NAMALWA (cell line): ENCODE results near the gene FLYWCH1.

Experiments
- DNase-seq: peaks from one replicate; pipeline ENCODE4 v3.0.0-alpha.2; 2015; ENCODE audit warnings: low spot score

The FLYWCH1 gene

GRCh38 chr16:2952679-2953078 is 40.9 kb downstream of the FLYWCH1 start:
- peak; percentile 59 for DNase-seq

DNA sequence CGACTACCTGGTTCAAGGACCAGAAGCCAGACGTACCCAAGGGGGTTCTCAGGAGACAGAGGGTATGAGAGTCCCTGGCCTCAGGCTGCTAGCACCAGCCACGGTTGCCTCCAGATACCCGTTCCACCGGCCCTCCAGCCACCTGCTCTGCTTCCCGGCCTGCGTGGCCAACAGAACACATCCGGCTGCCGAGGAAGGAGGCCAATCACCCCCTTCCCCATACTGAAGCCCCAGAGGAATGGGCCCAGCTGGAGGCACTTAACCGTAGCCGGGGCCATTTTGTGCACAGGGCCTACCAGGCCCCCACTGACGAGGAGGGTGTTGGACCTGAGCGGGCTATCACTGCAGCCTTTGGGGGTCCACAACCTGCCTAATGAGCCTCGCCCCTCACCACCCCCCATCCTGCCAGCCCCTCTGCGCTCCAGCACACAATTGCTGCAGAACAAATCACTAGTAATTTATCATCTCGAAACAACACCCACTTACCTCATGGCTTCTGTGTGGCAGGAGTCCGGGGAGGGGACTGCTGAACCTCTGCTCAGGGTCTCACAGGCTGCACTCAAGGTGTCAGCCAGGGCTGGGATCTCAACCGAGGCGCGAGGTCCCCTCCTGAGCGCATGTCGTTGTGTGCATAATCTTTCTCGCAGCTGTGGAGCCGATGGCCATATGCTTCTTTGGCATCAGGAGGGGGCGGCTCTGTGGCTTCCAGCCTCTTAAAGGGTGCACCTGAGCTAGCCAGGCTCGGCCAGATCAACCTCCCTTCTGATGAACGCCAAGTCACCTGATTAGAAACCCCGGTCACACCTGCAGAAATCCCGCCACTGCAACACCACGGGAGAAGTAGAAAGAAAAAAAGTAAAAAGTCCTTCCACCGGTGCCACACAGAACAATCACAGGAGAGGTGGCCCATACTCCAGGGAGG is 42.2 kb downstream of the FLYWCH1 start:
- DNase-seq: peak; percentile 73

- DNase-seq: no peak
Measured at GRCh38 chr16:2954656-2955381, 43.1 kb downstream of the FLYWCH1 start.

GRCh38 chr16:2955438-2955778 is 43.7 kb downstream of the FLYWCH1 start:
- no peak for DNase-seq

- no peak for DNase-seq
Measured at GRCh38 chr16:2955779-2956578, 44.2 kb downstream of the FLYWCH1 start.

DNA sequence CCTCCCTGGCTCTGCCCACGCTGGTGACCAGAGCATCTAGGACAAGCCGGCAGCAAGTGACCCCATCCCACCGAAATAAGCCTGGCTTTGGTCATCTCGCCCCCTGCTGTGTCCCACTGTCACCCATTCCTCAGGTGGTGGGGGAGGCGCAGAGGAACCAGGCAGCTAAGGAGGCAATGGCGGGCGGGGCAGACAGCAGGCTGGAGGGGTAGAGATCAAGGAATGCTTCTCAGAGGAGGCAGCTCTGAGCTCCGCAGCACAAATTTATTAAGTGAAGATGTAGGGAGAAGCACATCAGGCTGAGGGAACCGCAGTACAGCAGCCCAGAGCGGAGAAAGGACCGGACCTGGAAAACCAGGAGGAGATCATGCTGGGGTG is 44.8 kb downstream of the FLYWCH1 start:
- DNase-seq: no peak

DNA sequence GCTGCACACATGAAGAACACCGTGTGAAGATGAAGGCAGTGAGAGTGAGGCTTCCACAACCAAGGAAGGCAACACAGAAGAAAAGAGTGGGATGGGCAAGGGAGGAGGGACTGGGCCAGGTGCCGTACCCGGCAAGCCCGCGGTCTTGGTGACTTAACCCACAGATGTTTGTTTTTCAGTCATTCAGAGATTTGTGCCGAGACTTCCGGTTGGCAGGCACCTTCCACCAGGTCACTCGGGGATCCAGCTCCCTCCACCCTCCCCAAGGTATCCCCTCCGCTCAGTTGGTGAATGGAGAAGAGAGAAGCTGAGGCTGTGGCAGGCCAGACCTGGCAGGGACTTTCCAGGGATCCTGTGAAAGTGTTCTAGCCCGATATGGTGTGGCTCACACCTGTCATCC is 47.5 kb downstream of the FLYWCH1 start:
- DNase-seq: no peak

DNA sequence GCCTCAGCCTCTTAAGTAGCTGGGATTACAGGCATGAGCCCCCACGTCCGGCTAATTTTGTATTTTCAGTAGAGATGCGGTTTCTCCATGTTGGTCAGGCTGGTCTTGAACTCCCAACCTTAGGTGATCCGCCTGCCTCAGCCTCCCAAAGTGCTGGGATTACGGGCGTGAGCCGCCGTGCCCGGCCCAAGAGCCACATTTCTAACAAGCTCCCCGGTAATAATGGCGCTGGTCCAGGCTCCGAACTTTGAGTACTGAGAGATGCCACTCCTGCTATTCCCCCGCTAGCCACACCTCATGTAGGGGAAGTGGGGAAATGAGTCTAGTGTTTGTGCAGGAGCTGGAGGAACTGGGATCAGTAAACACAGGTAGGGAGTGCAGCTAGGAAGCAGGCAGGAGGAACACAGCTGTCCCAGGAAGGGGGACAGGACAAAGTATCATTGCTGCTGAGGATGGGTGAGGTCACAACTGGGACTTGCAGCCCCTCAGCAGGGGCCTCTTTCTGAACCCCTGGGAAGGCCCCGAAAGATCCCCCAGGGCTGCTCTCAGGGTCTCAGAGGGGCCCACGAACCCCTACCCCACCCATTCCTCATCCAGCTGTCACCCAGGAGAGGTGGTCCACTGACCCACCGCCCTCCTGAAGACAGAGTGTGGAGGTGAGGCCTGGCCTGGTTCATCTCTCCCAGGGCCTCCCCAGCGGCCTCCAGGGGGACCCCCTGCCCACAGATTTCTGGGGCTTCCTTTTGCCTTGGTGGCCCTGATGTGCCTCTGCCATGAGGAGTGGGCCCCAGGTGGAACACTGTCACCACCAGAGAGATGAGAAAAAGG is 48.7 kb downstream of the FLYWCH1 start:
- DNase-seq: peak; percentile 14

DNA sequence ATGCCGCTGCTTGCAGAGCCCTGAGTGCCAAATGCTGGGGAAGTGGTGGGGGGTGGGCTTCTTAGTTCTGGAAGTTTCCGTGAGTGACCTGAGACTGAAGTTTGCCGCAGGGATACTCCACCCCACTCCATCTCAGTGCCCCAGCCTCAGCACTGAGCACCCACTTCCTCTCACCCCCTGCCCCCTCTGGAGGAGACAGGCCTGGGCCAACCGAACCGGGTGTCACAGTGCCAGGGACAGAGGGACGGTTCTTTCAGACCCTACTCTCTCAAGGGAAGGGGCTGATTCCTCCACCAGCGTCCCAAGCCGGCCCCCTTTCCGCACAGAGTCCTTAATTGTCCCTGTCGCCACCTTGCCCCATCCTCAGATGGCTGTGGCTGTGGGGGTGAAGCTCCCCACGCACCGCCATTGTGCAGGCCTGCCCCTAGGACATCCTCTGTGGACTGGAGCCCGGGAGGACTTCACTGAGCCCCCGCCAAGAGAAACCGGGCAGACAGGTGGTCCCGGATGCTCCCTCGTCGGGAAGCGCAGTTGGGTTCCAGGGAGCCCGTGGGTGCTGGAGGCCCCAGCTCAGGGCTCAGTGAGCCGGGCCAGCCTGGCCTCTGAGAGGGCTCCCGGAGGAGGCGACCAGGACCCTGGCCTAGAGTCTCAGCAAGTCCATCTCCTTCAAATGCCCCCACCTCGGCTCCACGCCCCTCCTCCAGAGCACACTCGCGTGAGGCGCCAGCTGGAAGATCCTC is 50.8 kb downstream of the FLYWCH1 start:
- DNase-seq: peak; percentile 46

GRCh38 chr16:2963074-2963722 is 51.5 kb downstream of the FLYWCH1 start:
- DNase-seq: peak; percentile 70

- DNase-seq: peak; percentile 83
Measured at GRCh38 chr16:2963723-2964474, 52.2 kb downstream of the FLYWCH1 start, which contains the start of gene KREMEN2. KREMEN2 (plus strand) TSS chr16:2964275; CDS start chr16:2964521, 246 bp downstream.

- DNase-seq: peak; percentile 94
Measured at GRCh38 chr16:2964475-2965336, 53.0 kb downstream of the FLYWCH1 start.

- DNase-seq: no peak
Measured at GRCh38 chr16:2966043-2966807, 54.5 kb downstream of the FLYWCH1 start.

DNA sequence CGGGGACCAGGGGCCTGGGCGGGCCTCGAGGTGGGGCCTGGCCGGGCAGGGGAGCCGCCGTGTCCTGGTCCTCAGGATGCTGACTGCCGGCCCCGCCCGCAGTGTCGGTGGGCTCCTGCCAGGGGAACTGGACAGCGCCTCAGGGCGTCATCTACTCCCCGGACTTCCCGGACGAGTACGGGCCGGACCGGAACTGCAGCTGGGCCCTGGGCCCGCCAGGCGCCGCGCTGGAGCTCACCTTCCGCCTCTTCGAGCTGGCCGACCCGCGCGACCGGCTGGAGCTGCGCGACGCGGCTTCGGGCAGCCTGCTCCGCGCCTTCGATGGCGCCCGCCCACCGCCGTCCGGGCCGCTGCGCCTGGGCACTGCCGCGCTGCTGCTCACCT is 55.1 kb downstream of the FLYWCH1 start:
- no peak for DNase-seq

DNA sequence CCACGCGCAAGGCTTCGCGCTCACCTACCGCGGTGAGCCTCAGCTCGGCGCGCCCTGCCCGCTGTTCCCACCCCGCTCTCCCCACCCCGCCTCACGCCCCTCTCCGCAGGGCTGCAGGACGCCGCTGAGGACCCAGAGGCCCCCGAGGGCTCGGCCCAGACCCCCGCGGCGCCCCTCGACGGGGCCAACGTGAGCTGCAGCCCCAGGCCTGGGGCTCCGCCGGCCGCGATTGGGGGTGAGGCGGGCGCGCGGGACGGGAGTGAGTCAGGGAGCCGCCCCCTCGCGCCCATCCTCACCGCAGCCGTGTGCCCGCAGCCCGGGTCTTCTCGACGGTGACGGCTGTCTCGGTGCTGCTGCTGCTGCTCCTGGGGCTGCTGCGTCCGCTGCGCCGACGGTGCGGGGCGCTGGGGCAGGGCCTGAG is 55.5 kb downstream of the FLYWCH1 start:
- no peak for DNase-seq

DNA sequence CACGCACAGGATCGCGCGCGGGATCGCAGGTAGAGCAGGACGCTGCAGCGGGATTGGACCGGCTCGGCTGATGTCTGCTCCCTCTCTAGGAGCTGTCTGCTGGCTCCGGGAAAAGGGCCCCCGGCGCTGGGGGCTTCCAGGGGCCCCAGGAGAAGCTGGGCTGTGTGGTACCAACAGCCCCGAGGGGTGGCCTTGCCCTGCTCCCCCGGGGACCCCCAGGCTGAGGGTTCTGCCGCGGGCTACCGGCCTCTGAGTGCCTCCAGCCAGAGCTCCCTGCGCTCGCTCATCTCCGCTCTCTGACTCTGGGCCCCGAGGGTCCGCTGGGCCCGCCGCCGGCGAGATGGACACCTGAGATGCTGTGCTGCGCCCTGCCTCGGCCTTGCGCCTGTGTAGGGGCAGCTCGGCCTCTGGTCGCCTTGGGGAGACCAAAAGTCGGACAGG is 56.0 kb downstream of the FLYWCH1 start:
- DNase-seq: no peak

GRCh38 chr16:2968368-2968737 is 56.6 kb downstream of the FLYWCH1 start:
- peak; percentile 85 for DNase-seq
